PC-9 (cell line): ENCODE data around the gene PRDM7. TPM values are rescaled to one million over a fixed set of nuclear protein-coding genes. Genes with fewer than 3 reads are reported as not detected.
A peak's percentile ranks its signal among the peaks of the same experiment; 100 is the strongest.
"Not testable (repeated sequence)": the region's sequence is repeated elsewhere in the genome, so short reads cannot be mapped to it uniquely, and the experiment has no call there.

Source experiments
- Bru-seq: library from RNA; stranded (reverse); fragments of 400-500 nt; gene quantifications from one replicate; lab custom pipeline; 2021; lab: Mats Ljungman, UMichigan
- BruChase-seq, 2 experiments: library from RNA; stranded (reverse); fragments of 400-500 nt; gene quantifications; one replicate each; lab custom pipeline; 2021; lab: Mats Ljungman, UMichigan
- BruUV-seq: library from RNA; stranded (reverse); fragments of 400-500 nt; replicated peaks from 2 replicates; lab custom pipeline; 2021; lab: Mats Ljungman, UMichigan
- CTCF ChIA-PET: fragments of 300-600 bp; sonication (Branson Sonifier 250); formaldehyde crosslinking; loops from one replicate; lab custom pipeline; 2022; ENCODE audit warnings: antibody characterized with exemption; lab: Charles Lee
- POLR2A ChIA-PET: fragments of 300-600 bp; sonication (Branson Sonifier 250); formaldehyde crosslinking; loops from one replicate; lab custom pipeline; 2022; ENCODE audit warnings: antibody characterized with exemption; ENCODE audit not compliant: unreplicated experiment; lab: Charles Lee
- DNase-seq, 2 experiments: peaks; one replicate each; pipeline versions ENCODE4 v3.0.0 to v3.0.0-alpha.2; 2015 to 2022; ENCODE audit warnings: mixed read lengths in 1 of 2
- H2AFZ ChIP-seq: fragments of 200-600 bp; sonication (generic); 2 replicates; pipeline ENCODE4 v1.8.1; 2017; ENCODE audit warnings: antibody characterized with exemption
- H3F3A ChIP-seq: fragments of 200-600 bp; sonication (generic); 2 replicates; pipeline ENCODE4 v1.8.1; 2017; ENCODE audit warnings: antibody characterized with exemption, mild to moderate bottlenecking, low read depth; ENCODE audit not compliant: insufficient read depth
- H3K27ac ChIP-seq: fragments of 200-600 bp; sonication (generic); 2 replicates; pipeline ENCODE4 v1.6.1; 2016; ENCODE audit warnings: mixed run types
- H3K27me3 ChIP-seq: fragments of 200-600 bp; sonication (generic); 2 replicates; pipeline ENCODE4 v1.6.1; 2016; ENCODE audit warnings: low read depth, mixed run types; ENCODE audit not compliant: insufficient read depth
- H3K36me3 ChIP-seq: fragments of 200-600 bp; sonication (generic); 2 replicates; pipeline ENCODE4 v1.6.1; 2016; ENCODE audit warnings: low read depth, mixed run types
- H3K4me1 ChIP-seq: fragments of 200-600 bp; sonication (generic); replicated peaks from 2 replicates; pipeline ENCODE4 v1.6.1; 2016; ENCODE audit warnings: mixed run types; ENCODE audit not compliant: insufficient read depth
- H3K4me2 ChIP-seq: fragments of 200-600 bp; sonication (generic); 2 replicates; pipeline ENCODE4 v1.6.1; 2017; ENCODE audit warnings: mixed run types
- H3K4me3 ChIP-seq: fragments of 200-600 bp; sonication (generic); 2 replicates; pipeline ENCODE4 v1.6.1; 2016; ENCODE audit warnings: mixed run types
- H3K79me2 ChIP-seq: fragments of 200-600 bp; sonication (generic); 2 replicates; pipeline ENCODE4 v1.6.1; 2017; ENCODE audit warnings: low read depth, mixed run types
- H3K9me2 ChIP-seq: fragments of 200-600 bp; sonication (generic); 2 replicates; pipeline ENCODE4 v1.8.1; 2017; ENCODE audit warnings: mild to moderate bottlenecking; ENCODE audit not compliant: insufficient read depth
- H3K9me3 ChIP-seq: fragments of 200-600 bp; sonication (generic); 2 replicates; pipeline ENCODE4 v1.8.1; 2016; ENCODE audit warnings: low read depth; ENCODE audit not compliant: insufficient read depth
- H4K20me1 ChIP-seq: fragments of 200-600 bp; sonication (generic); 2 replicates; pipeline ENCODE4 v1.8.1; 2017; ENCODE audit not compliant: insufficient read depth
- CTCF ChIP-seq: fragments of 200-600 bp; sonication (generic); conservative IDR thresholded peaks from 2 replicates; pipeline ENCODE4 v1.6.1; 2017; ENCODE audit warnings: mixed run types, antibody characterized with exemption, mild to moderate bottlenecking, moderate library complexity
- EZH2 ChIP-seq: fragments of 200-600 bp; sonication (generic); IDR thresholded peaks from 2 replicates; pipeline ENCODE4 v1.8.0; 2017; ENCODE audit warnings: antibody characterized with exemption, low read depth
- intact Hi-C: fragments of 100-400 bp; cut with micrococcal nuclease; formaldehyde crosslinking; loops from one replicate; pipeline ENCODE4 v1.10.0; 2022; ENCODE audit not compliant: unreplicated experiment
- long read RNA-seq: library from polyadenylated mRNA; stranded (forward); transcript quantifications from one replicate; pipeline ENCODE4 v2.0.0, GENCODE V29; 2022
- total RNA-seq: library from RNA; stranded (reverse); gene quantifications from 2 replicates; pipeline ENCODE4 v1.2.3, GENCODE V29; 2021

PRDM7 gene
- total RNA-seq, result not detected in 2 replicates
- Bru-seq, nascent RNA, result percentile 7 among the genes with signal in this experiment
- percentile 8 among the genes with signal in this experiment for BruChase-seq, experiment 1, labeled RNA remaining after a 2-hour chase
- percentile 12 among the genes with signal in this experiment for BruChase-seq, experiment 2, labeled RNA remaining after a 6-hour chase
- long read RNA-seq, result 0 reads

- no TSS peak for BruUV-seq
- H3K4me3 ChIP-seq, result peak within 1 kb of the TSS; percentile 60
- TF ChIP-seq CTCF (no peak), EZH2 (no peak)
- H4K20me1 ChIP-seq, result no peaks in the 10 kb centered on the region
- H3K4me1 ChIP-seq, result peaks cover 4% of the 10 kb centered on the region
- CTCF ChIA-PET, result no interaction called here
- DNase-seq, result peak; percentile 92 to 100
- intact Hi-C loops, result no loop called here
- H2AFZ ChIP-seq, result peak within 1 kb of the TSS; percentile 91
- no peaks in the 10 kb centered on the region for H3K9me2 ChIP-seq
- H3K27me3 ChIP-seq, result 0 out of 2 replicates have a peak, but pooled peaks cover 5% of the 10 kb centered on the region
- peak within 1 kb of the TSS; percentile 94 for H3K4me2 ChIP-seq
- no peaks in the 10 kb centered on the region for H3K79me2 ChIP-seq
- H3F3A ChIP-seq, result peaks cover 7% of the 10 kb centered on the region
- no peaks in the 10 kb centered on the region for H3K36me3 ChIP-seq
- POLR2A ChIA-PET, result no interaction called here
- H3K9me3 ChIP-seq, result no peaks in the 10 kb centered on the region
- no peak within 1 kb of the TSS for H3K27ac ChIP-seq
These were observed at the start of gene PRDM7 for GRCh38 chr16:90077240-90077756. Gene PRDM7, minus strand, starts transcription at chr16:90077331. Its CDS starts 1,421 bp downstream, at chr16:90075910.

GRCh38 chr16:90121846-90122245 is 44.7 kb upstream of the PRDM7 start:
- BruUV-seq, intact Hi-C loops, H2AFZ ChIP-seq, H3K27ac ChIP-seq, H3K4me3 ChIP-seq, H3K36me3 ChIP-seq, H3K9me2 ChIP-seq, CTCF ChIA-PET, H3K27me3 ChIP-seq, H3K9me3 ChIP-seq, POLR2A ChIA-PET, H3K79me2 ChIP-seq, DNase-seq, H3K4me1 ChIP-seq, H3K4me2 ChIP-seq, H4K20me1 ChIP-seq, H3F3A ChIP-seq: not testable (repeated sequence)

- H3K4me3 ChIP-seq, H3K9me2 ChIP-seq, POLR2A ChIA-PET, H3F3A ChIP-seq, BruUV-seq, H4K20me1 ChIP-seq, H3K27ac ChIP-seq, CTCF ChIA-PET, H3K79me2 ChIP-seq, H3K4me2 ChIP-seq, H3K36me3 ChIP-seq, H3K4me1 ChIP-seq, DNase-seq, H3K9me3 ChIP-seq, H3K27me3 ChIP-seq, intact Hi-C loops, H2AFZ ChIP-seq: not testable (repeated sequence)
These were observed 30.5 kb upstream of the PRDM7 start for GRCh38 chr16:90107617-90108016.

GRCh38 chr16:90107060-90107459 is 29.9 kb upstream of the PRDM7 start:
- H3K4me2 ChIP-seq, H3K4me1 ChIP-seq, DNase-seq, H3K79me2 ChIP-seq, H3F3A ChIP-seq, H3K27me3 ChIP-seq, H3K9me2 ChIP-seq, intact Hi-C loops, H2AFZ ChIP-seq, H3K27ac ChIP-seq, H4K20me1 ChIP-seq, POLR2A ChIA-PET, BruUV-seq, H3K9me3 ChIP-seq, H3K4me3 ChIP-seq, H3K36me3 ChIP-seq, CTCF ChIA-PET: not testable (repeated sequence)

GRCh38 chr16:90106271-90106670 is 29.1 kb upstream of the PRDM7 start:
- intact Hi-C loops, CTCF ChIA-PET, H3K79me2 ChIP-seq, POLR2A ChIA-PET, H2AFZ ChIP-seq, H3K9me3 ChIP-seq, H3K4me3 ChIP-seq, H3K27ac ChIP-seq, H3K4me1 ChIP-seq, H3K36me3 ChIP-seq, H3K9me2 ChIP-seq, H3K27me3 ChIP-seq, DNase-seq, BruUV-seq, H4K20me1 ChIP-seq, H3F3A ChIP-seq, H3K4me2 ChIP-seq: not testable (repeated sequence)

- BruUV-seq, H3F3A ChIP-seq, H3K4me2 ChIP-seq, H3K27ac ChIP-seq, intact Hi-C loops, H3K9me2 ChIP-seq, H3K27me3 ChIP-seq, H3K4me3 ChIP-seq, H3K79me2 ChIP-seq, H3K9me3 ChIP-seq, H3K36me3 ChIP-seq, H4K20me1 ChIP-seq, H2AFZ ChIP-seq, POLR2A ChIA-PET, H3K4me1 ChIP-seq, DNase-seq, CTCF ChIA-PET: not testable (repeated sequence)
These were observed 27.6 kb upstream of the PRDM7 start for GRCh38 chr16:90104725-90105124.
